HG03460 (cell line): Measurements from ENCODE around the gene ISG20L2.

ENCODE experiments used
- ATAC-seq: cut with Tn5 transposase; IDR thresholded peaks from one replicate; pipeline ENCODE4 v1.9.1; 2021; ENCODE audit not compliant: unreplicated experiment

ISG20L2 gene

DNA sequence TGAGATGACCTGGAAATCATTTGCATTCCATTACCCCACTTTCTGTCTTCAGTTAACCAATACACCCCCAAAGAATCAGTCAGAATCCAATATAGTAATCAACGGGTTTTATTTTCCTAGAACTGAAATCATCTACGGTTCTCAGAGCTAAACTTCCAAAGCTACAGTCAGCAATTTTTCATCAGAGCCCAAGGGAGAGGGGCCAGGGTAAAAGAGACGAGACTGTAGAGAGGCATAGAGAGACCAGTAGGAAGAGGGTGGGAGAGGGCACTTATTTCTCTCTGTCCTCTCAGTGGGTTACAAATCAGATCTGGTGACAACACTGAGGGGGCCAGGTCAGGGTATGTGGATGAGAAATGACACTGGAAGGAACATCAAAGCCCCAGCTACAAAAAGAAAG lies 13.5 kb upstream of the ISG20L2 start:
- no peak for ATAC-seq

DNA sequence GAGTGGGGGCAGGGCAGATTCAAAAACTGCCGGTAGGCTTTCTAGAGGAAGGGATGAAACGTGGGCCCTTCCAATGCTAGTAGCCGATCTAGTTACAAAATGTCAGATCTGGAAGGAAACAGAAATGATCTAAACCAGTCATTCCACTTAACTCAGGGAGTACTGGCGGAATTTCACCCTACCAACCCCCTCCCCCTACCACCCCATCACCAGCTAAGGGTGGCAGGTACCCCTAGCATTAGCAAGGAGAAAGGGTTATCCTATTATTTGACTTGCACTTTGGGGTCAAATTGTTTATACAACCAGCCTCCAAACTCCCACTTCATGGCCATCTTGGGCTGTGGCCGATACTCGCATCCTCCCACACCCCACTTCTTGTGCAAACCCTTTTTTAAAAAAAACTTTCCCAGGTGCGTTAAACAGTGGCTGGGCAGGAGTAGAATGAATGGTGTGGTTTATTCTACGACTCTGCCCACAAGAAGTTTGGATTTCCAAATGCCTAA lies 13.0 kb upstream of the ISG20L2 start:
- ATAC-seq: no peak

DNA sequence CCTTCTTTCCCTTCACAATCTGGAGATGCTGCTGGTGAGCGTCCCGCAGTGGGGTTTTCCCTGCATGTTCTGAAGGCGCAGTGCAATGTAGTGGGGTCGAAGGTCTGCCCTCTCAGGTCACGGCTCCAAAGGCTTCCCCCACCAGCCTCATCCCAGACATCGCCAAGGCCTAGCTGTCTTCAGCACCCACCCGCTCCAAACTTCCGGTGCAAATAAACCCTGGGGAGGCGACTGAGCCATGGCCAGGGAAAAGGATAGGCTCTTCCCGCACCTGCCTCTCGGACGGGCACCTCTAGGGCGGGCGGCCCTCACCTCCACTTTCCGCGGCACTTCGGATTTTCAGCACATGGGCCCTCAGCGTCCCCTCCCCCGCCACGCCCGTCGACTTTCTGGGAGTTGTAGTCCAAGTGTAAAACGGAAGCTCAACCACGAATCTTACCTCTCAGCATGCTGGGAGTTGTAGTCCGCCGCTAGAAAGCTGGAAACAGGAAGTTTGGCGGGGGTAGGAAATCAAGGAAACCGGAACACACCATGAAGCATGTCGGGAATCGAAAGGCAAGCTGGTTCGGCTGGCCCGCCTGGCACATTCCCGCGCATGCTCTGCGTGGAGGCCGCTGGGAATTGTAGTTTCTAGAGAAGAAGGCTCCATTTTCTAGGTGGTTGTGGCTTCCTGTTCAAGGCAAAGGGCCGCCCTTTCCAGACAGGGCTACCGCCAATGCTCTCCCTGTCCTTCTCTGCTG lies 12.3 kb upstream of the ISG20L2 start, which contains the start of gene MRPL24:
TSS of gene MRPL24 (minus strand) at position 348 of the 740 bp plus-strand sequence. CDS start 2,384 bp downstream, outside the sequence.
- ATAC-seq: peak; percentile 76

DNA sequence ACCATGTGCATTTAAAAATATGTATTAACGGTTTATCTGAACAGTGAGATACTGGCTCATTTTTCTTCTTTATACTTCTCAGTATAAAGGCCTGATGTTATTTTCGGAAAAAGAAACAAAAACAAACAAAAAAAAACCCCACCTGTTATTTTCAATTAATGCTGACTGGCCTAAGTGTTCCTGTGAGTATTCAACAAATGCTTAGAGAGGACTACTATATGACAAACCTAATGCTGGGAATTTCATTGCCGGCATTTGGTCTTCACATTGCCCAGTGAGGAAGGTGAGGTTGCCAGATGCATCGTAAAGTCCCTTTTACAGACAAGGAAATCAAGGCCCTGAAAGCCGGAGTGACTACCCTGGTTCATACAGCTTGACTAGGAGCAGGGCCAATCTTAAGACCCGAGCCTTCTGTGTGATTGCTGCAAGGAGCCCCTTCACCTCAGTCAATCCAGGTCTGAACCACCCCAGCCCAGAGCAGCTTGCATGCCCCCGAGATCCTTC lies 11.7 kb upstream of the ISG20L2 start:
- ATAC-seq: no peak

DNA sequence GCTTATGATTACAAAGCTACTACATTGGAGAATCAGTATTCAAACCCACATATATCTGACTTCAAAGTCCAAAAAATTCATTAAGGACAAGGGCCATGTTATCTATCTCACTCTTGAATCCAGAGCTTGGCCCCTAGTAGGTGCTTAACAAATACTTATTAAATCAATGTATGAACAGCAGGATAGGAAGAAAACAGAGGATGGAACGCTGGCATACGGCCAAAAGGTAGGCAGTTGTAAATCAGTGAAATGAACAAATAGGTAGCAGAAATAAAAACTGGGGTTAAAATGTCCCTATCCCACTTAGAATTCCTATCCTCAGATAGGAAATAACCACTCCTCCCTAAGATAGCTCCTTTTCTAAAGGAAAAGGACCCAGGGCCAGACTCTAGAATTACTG lies 10.3 kb upstream of the ISG20L2 start:
- ATAC-seq: no peak

DNA sequence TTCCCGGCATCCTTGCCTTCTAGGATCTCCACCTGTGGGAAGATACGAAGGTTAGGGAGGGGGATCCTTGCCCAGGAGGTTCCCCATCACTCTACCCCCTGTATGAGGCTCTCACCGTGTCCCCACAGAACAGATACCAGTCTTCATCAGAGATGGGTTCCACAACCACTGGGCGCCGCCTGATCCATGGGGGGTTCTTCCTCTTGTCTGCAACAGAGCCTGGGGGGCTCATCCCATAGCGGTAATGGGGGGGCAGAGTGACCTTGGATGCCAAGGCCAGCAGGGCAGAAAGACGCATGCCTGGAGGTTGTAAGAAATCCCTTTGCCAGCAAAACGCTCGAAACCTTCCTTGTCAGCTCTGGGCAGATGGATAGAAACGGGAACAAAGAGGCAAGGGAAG lies 9.8 kb upstream of the ISG20L2 start:
- ATAC-seq: no peak

DNA sequence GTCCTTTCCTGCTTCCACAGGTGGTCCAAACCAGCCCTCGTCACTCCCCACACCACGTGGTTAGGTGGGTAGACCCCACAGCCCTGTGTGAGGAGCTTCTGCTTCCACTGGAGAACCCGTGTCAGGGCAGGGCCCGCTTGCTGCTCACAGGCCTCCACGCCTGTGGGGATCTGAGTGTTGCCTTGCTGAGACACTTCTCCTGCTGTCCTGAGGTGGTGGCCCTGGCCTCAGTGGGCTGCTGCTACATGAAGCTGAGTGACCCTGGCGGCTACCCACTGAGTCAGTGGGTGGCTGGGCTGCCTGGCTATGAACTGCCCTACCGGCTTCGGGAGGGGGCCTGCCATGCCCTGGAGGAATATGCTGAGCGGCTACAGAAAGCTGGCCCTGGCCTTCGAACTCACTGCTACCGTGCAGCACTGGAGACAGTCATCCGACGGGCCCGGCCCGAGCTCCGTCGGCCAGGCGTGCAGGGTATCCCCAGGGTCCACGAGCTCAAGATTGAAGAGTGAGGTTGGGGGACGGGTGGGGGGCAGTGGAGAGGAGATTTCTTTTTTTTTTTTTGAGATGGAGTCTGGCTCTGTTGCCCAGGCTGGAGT lies 5.5 kb upstream of the ISG20L2 start:
- no peak for ATAC-seq

DNA sequence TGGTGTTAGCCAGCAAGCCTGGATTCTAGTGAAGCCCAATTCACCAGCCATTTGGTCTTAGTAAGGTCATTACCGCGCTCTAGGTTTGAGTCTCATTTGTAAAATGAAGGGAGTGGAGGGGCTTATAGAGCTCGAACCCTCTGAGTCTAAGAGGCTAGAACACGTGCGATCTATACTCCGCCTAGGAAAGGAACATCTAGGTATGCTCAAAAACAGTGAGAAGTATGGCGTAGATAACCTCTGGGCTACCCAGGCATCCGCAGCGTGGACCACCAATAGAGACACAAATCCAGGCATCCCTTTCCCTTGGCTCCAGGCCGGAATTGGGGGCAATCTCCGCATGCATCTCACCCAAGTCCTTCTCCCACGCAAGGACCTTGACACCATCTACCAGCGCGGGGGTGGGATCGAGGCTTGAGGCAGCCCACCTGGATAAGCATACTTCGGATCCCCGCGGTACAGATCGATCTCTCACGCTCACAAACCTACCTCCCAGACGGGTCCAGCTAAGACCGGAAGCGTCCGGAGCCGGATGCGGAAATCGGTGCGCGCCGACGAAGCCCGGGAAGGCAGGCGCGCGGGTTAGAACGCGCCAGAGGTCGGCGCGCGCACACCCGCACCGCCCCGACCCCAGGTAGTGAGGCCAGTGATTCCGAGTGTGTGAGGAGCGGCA lies 504 bp downstream of the ISG20L2 start, which contains the start of gene METTL25B:
TSS of gene METTL25B (plus strand) at position 544 of the 673 bp plus-strand sequence. CDS start 636 bp downstream, outside the sequence.
- ATAC-seq: peak; percentile 61

DNA sequence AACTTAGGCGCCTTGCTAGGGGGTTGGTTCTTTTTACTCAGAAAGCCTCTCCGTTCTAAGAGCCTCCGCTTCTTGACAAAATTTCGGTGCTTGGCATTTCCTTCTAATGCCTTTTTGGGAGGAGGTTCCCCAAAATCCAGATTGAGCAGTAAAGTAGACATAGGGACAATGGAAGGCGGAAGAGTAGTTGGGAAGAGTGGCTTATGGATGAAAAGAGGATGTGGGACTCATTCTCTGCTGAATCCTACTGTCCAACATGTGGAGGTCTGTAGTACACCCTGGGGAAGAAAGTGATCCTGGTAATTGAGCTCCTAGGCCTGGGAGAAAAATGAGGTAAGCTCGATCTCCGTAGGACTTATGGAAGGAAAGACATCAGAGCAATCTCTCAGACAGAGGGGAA lies 1.1 kb downstream of the ISG20L2 start:
- no peak for ATAC-seq

DNA sequence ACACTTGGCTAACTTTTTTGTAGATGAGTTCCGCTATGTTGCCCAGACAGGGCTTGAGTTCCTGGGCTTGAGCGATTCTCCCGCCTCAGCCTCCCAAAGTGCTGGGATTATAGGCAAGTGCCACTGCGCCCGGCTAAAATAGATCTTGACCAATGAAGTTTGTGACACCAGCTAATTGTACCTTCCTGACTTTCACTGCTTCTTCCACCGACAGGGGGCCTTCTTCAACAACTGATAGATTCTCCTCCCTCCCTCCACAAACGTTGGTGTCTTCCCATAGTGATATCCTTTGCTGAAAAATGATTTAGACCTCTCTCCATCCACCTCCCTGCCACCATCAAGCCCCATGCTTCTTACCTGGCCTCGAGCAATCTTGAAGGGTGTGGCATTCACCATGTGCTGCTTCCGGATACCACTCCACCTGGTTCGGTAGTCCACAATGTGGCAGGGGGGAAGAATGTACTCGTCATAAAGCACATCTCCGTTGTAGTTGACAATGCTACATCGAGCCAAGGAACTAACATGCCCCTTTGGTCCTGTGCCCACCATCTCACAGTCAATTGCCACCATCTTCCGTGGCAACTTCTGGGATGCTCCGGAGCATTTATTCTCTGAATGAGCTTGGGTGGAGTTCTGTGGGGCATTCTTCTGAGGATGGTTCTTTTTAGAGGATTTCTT lies 1.9 kb downstream of the ISG20L2 start:
- ATAC-seq: no peak

DNA sequence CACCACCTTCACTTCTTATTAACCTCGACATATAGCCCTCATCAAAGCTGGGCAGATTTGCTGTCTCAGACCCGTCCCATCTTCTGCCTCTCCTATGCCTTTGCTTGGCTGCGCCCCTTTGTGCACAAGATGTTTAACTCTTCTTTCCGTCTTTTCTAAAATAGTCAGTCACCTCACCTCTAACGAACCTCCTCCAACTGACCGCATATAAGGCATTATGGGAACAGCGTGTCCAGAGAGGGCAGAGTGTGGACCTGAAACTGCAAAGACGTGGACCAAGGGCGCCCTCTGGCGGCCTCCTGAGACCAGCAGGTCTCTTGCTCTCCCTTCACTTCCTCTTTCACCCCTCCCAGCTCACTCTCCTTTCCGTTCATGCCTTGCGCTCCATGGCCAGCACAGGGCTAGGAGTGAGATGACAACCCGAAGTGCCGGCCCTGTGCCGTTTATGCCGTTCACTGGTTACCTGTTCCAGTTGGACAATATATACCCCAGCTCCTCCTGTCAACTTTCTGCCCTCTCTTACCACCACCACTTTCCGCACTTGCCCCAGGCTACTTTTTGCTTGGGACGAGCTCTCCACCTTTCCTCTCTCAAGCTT lies 2.8 kb downstream of the ISG20L2 start:
- ATAC-seq: no peak

DNA sequence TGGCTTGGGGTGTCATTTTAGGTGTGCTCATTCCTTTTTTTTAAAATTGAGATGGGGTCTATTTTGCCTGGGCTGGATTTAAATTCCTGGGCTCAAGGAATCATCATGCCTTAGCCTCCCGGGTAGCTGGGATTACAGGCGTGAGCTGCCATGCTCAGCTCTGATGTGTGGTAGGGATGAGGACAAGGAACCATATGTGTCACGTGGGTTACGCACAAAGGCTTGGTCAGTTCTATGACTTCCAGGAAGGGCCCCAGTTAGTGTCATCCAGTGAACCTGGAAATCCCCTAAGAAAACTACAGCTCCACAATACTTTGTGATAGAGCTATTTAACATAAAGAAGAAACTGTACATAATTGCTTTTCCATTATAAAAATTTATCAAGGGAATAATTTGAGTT lies 7.0 kb downstream of the ISG20L2 start:
- no peak for ATAC-seq

DNA sequence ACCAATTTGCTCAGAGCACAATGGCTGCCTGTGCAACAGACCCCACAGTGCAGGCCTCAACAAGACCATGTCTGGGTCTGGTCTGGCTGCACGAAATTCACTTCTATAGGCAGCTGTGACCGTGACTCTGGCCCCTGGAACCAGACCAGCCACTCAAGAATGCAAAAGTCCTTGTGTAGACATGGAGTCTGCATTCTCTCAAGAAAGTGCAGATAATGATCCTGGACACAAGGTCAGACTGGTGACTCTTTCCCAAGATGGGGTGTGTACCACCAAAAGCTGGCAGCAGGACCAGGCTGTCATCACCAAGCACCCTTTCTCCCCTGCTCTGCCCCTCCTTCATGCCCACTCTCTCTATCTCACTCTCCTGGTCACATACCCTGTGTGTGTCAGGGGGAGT lies 7.4 kb downstream of the ISG20L2 start:
- ATAC-seq: no peak

DNA sequence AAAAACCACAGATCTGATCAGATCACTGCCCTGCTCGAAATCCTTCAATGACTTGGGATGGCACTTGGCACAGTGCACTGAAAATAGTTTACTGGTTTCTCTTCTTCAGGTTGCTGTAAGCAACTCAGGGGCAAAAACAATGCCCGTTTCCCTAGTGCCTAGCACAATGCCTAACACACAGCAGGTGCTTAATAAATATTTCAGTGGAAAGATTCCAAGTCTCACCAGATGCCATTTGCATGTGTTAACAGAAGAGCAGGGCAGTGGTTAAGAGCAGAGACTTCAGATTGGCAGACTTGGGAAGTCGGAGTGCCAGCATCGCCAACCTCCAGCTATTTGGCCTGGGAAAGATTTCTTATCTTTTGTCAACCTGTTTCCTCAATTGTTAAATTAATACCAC lies 11.2 kb downstream of the ISG20L2 start:
- ATAC-seq: no peak

DNA sequence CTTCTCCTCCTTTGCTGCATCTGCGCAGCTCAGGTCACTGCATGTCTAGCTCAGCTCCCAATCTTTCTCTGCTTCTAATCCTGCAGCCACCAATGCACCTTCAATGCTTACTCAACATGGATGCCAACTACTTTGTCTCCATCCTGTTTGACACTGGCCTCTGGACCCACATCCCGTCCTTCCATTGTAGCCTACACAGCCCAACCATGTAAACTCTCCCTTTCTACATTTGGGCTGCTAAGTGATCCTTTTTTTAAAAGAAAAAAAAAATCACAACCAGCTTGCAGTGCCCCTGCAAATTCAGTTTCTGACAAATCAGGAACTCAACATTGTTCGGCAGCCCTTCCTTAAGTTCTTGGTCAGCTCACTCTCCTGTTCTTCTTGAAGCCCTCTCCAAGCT lies 13.7 kb downstream of the ISG20L2 start:
- ATAC-seq: no peak

DNA sequence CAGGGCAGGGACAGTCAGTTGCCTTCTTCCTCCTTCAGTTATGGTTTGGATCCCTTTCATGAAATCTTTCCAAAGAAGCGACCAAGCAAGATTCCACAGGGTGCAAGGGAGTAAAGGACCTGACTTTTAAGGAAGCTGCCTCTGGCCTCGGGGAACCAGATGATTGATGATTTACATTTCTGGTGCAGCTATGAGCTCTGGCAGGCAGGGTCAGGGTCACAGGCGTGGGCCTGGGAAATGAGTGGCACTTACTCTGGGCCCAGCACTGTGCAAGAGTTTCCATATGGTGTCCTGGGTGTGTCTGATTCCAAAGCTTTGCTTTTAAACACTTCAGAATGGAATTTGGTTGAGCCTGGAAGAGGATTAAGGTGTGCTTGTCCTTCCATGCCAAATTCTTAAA lies 15.9 kb downstream of the ISG20L2 start:
- no peak for ATAC-seq

DNA sequence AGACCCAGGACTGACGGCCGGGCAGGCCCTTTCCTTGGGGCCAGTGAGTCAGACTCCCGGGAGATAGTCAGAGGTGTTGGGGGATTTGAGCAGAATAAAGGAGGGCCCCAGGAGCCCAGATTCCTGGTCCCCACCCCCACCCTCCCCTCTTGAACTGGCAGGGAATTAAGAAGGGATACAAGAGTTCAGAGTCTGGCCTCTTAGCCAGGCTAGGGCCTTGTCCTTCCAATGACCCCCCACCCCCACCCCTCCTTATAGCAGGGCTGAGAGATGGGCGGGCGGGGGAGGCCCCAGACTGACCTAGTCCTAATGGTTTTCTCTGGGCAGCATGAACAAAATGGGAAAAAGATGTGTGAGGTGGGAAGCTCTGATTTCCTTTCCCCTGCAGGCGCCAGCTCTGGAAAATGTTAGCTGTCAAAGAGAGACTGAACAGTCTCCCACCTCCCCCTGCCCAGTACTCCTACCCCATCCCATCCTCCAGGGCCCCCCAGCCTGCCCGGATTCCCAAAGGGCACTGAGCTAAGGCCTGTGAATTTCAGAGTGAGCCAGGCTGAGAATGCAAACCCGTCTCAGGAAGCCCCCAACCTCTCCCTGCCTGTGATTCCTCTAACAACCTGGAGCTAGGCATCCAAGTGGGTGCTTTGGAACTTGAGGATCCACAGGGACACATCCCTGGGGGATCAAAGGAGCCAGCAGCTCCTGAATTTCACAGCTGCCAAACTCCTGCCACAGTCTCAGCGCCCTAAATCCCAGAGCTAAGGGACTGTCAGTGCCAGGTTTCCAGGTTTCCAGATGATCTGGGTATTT lies 17.4 kb downstream of the ISG20L2 start:
- ATAC-seq: no peak

DNA sequence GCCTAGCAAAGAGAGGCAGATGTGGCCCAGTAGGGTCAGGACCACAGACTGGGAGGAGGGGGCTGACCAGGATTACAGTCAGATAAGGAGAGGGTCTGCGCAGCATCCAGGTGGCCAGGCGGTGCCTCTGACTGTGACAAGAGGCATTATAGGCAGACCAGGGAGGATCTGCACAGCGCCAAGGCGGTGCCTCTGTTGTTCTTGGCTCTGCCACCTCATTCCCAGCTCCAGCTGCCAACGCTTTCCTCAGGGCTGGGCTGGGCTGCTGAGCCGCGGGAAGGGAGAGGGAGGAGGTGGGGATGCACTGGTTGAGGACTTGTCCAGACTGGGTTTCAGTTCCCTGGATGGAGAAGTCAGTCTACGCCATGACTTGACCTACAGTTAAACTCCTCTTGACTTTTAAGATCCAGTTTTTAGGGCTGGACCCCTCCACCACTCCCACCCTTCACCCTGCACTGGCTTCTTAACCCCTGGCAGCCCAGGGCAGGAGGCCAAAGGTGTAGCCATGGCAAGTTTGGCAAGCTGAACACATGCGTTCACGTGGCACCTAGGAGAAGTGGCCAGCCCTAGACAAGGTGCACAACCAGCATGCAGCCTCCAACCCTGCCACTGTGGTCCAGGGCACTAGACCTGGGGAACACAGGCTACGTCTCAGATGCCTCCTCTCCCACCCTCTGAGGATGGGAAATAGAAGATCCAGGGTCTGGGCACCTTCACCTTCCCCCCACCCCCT lies 18.6 kb downstream of the ISG20L2 start:
- ATAC-seq: no peak

DNA sequence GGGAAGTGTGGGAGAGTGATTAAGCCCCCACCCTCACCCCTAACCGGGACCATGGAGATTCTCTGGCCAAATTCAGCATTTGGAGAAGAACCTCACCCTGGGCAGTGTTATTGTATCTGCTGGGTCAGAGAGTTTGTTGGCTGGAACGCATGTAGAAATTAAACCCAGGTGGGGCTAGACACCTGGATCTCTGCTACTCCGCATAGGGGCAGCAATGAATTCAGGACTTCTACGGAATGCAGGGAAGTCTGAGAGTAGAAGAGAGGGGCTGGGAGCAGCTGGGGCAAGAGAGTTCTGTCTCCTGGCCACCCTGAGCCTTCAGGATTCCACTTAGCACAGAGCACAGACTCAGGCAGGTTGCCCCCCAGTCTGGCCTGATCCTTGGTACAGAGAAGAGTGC lies 19.5 kb downstream of the ISG20L2 start:
- ATAC-seq: no peak
